ENCODE measurements around the gene DHX35.

Gene DHX35

GRCh38 chr20:39032997-39033396 is 70.9 kb downstream of the DHX35 start:
- no peak for DNase-seq

- DNase-seq, result no peak
These were observed 73.9 kb downstream of the DHX35 start for GRCh38 chr20:39036011-39036410.

GRCh38 chr20:39036851-39037250 is 74.7 kb downstream of the DHX35 start:
- DNase-seq, result no peak

GRCh38 chr20:39038047-39038446 is 75.9 kb downstream of the DHX35 start:
- no peak for DNase-seq

GRCh38 chr20:39038495-39038894 is 76.4 kb downstream of the DHX35 start:
- DNase-seq, result no peak

GRCh38 chr20:39039261-39039660 is 77.1 kb downstream of the DHX35 start:
- no peak for DNase-seq

GRCh38 chr20:39040116-39040515 is 78.0 kb downstream of the DHX35 start:
- no peak for DNase-seq

GRCh38 chr20:39041067-39041466 is 78.9 kb downstream of the DHX35 start:
- DNase-seq, result no peak

GRCh38 chr20:39042279-39043150 is 80.4 kb downstream of the DHX35 start:
- no peak for DNase-seq

GRCh38 chr20:39044501-39044900 is 82.4 kb downstream of the DHX35 start:
- no peak for DNase-seq

GRCh38 chr20:39045676-39046075 is 83.5 kb downstream of the DHX35 start:
- DNase-seq, result no peak

- DNase-seq, result no peak
These were observed 85.4 kb downstream of the DHX35 start for GRCh38 chr20:39047417-39047985.

GRCh38 chr20:39048000-39048696 is 86.0 kb downstream of the DHX35 start:
- DNase-seq, result peak; percentile 73

- DNase-seq, result no peak
These were observed 87.0 kb downstream of the DHX35 start for GRCh38 chr20:39049148-39049547.

GRCh38 chr20:39049684-39050554 is 87.8 kb downstream of the DHX35 start:
- peak; percentile 81 for DNase-seq

- DNase-seq, result no peak
These were observed 88.4 kb downstream of the DHX35 start for GRCh38 chr20:39050555-39050902.

- no peak for DNase-seq
These were observed 90.5 kb downstream of the DHX35 start for GRCh38 chr20:39052676-39053075.

GRCh38 chr20:39057143-39057542 is 95.0 kb downstream of the DHX35 start:
- no peak for DNase-seq

- no peak for DNase-seq
These were observed 95.8 kb downstream of the DHX35 start for GRCh38 chr20:39057911-39058310.

- no peak for DNase-seq
These were observed 96.9 kb downstream of the DHX35 start for GRCh38 chr20:39059036-39059435.

GRCh38 chr20:39066471-39067242 is 104.5 kb downstream of the DHX35 start:
- DNase-seq, result no peak

GRCh38 chr20:39067526-39068216 is 105.5 kb downstream of the DHX35 start:
- DNase-seq, result no peak
